H9 (cell line): ENCODE data around the gene ZSWIM9. TPM values are rescaled to one million over a fixed set of nuclear protein-coding genes. Genes with fewer than 3 reads are reported as not detected.

Experiments used
- DNase-seq: peaks from one replicate; pipeline ENCODE4 v3.0.0-alpha.2; 2017
- H2AFZ ChIP-seq: one replicate; pipeline ENCODE4 v1.6.1; 2013; ENCODE audit warnings: mild to moderate bottlenecking, low read length, control low read depth, moderate library complexity
- H2AK5ac ChIP-seq: 2 replicates; pipeline ENCODE4 v1.6.1; 2013; ENCODE audit warnings: low read length, control low read depth, mixed read lengths; ENCODE audit not compliant: insufficient read length
- H2BK120ac ChIP-seq: one replicate; pipeline ENCODE4 v1.6.1; 2013; ENCODE audit warnings: low read depth, mild to moderate bottlenecking, low read length, control low read depth, inconsistent platforms; ENCODE audit not compliant: poor library complexity, severe bottlenecking
- H2BK12ac ChIP-seq: 2 replicates; pipeline ENCODE4 v1.6.1; 2013; ENCODE audit warnings: low read length, control low read depth, mixed read lengths, low read depth; ENCODE audit not compliant: insufficient read length
- H2BK15ac ChIP-seq: 2 replicates; pipeline ENCODE4 v1.6.1; 2013; ENCODE audit warnings: low read depth, low read length, control low read depth
- H2BK20ac ChIP-seq: one replicate; pipeline ENCODE4 v1.6.1; 2013; ENCODE audit warnings: low read depth, mild to moderate bottlenecking, low read length, control low read depth, inconsistent platforms; ENCODE audit not compliant: poor library complexity, severe bottlenecking
- H2BK5ac ChIP-seq: 2 replicates; pipeline ENCODE4 v1.6.1; 2013; ENCODE audit warnings: low read length, control low read depth, mixed read lengths; ENCODE audit not compliant: insufficient read length
- H3K14ac ChIP-seq: 2 replicates; pipeline ENCODE4 v1.6.1; 2013; ENCODE audit warnings: low read length, control low read depth; ENCODE audit not compliant: insufficient read depth
- H3K18ac ChIP-seq: 2 replicates; pipeline ENCODE4 v1.6.1; 2013; ENCODE audit warnings: low read depth, mild to moderate bottlenecking, mixed read lengths, low read length, control low read depth; ENCODE audit not compliant: insufficient read length
- H3K23ac ChIP-seq: 2 replicates; pipeline ENCODE4 v1.6.1; 2013; ENCODE audit warnings: low read length, control low read depth, mixed read lengths, low read depth; ENCODE audit not compliant: insufficient read length
- H3K23me2 ChIP-seq: 2 replicates; pipeline ENCODE4 v1.6.1; 2013; ENCODE audit warnings: low read depth, mild to moderate bottlenecking, mixed read lengths, low read length, control low read depth; ENCODE audit not compliant: insufficient read length, poor library complexity, severe bottlenecking
- H3K27ac ChIP-seq: 2 replicates; pipeline ENCODE4 v1.5.1; 2013; ENCODE audit warnings: low read length, control low read depth, mixed read lengths, low read depth; ENCODE audit not compliant: insufficient read length
- H3K27me3 ChIP-seq: 2 replicates; pipeline ENCODE4 v1.6.1; 2013; ENCODE audit warnings: low read length, control low read depth, inconsistent platforms; ENCODE audit not compliant: insufficient read depth
- H3K4ac ChIP-seq: 2 replicates; pipeline ENCODE4 v1.6.1; 2013; ENCODE audit warnings: low read depth, mild to moderate bottlenecking, control low read depth, inconsistent platforms, low read length, moderate library complexity
- H3K4me1 ChIP-seq: 2 replicates; pipeline ENCODE4 v1.6.1; 2013; ENCODE audit warnings: low read length, control low read depth, inconsistent platforms; ENCODE audit not compliant: insufficient read depth
- H3K4me2 ChIP-seq: 2 replicates; pipeline ENCODE4 v1.6.1; 2013; ENCODE audit warnings: low read length, control low read depth, mixed read lengths; ENCODE audit not compliant: insufficient read length, insufficient read depth
- H3K56ac ChIP-seq: 2 replicates; pipeline ENCODE4 v1.6.1; 2013; ENCODE audit warnings: low read depth, mild to moderate bottlenecking, mixed read lengths, low read length, control low read depth; ENCODE audit not compliant: insufficient read length
- H3K79me1 ChIP-seq: 2 replicates; pipeline ENCODE4 v1.6.1; 2013; ENCODE audit warnings: low read depth, mild to moderate bottlenecking, moderate library complexity, low read length, control low read depth, inconsistent platforms; ENCODE audit not compliant: insufficient read depth, poor library complexity, severe bottlenecking
- H3K79me2 ChIP-seq: 2 replicates; pipeline ENCODE4 v1.6.1; 2013; ENCODE audit warnings: low read length, control low read depth, inconsistent platforms; ENCODE audit not compliant: insufficient read depth
- H3K9ac ChIP-seq: 2 replicates; pipeline ENCODE4 v1.6.1; 2013; ENCODE audit warnings: low read length, control low read depth, mixed read lengths; ENCODE audit not compliant: insufficient read length; ENCODE audit errors: extremely low read depth
- H3K9me3 ChIP-seq: one replicate; pipeline ENCODE4 v1.6.1; 2013; ENCODE audit warnings: low read depth, low read length, inconsistent platforms; ENCODE audit not compliant: control insufficient read depth
- H3T11ph ChIP-seq: one replicate; pipeline ENCODE4 v1.6.1; 2013; ENCODE audit warnings: mild to moderate bottlenecking, low read length, control low read depth, inconsistent platforms
- H4K20me1 ChIP-seq: one replicate; pipeline ENCODE4 v1.6.1; 2013; ENCODE audit not compliant: control insufficient read depth, insufficient read length, insufficient read depth
- H4K5ac ChIP-seq: 2 replicates; pipeline ENCODE4 v1.6.1; 2013; ENCODE audit warnings: low read depth, mild to moderate bottlenecking, mixed read lengths, low read length, control low read depth; ENCODE audit not compliant: insufficient read length
- H4K8ac ChIP-seq: replicated peaks from 2 replicates; pipeline ENCODE4 v1.6.1; 2013; ENCODE audit warnings: low read length, control low read depth, mixed read lengths, low read depth; ENCODE audit not compliant: insufficient read length
- H4K91ac ChIP-seq: 2 replicates; pipeline ENCODE4 v1.6.1; 2013; ENCODE audit warnings: low read depth, mild to moderate bottlenecking, moderate library complexity, mixed read lengths, low read length, control low read depth; ENCODE audit not compliant: insufficient read length
- H3K27ac Mint-ChIP-seq, 3 experiments: 2 replicates in 2 of 3; 3 replicates in 1 of 3; pipeline ENCODE4 v1.8.0; 2020 to 2021; ENCODE audit warnings: mixed read lengths in 3 of 3, mild to moderate bottlenecking in 1 of 3, moderate library complexity in 1 of 3
- H3K27me3 Mint-ChIP-seq: 2 replicates; pipeline ENCODE4 v1.8.0; 2021; ENCODE audit warnings: low read depth, mild to moderate bottlenecking, moderate library complexity, mixed read lengths
- H3K36me3 Mint-ChIP-seq, 3 experiments: 2 replicates in 2 of 3; 3 replicates in 1 of 3; pipeline ENCODE4 v1.8.0; 2020 to 2021; ENCODE audit warnings: low read depth in 3 of 3, mixed read lengths in 3 of 3; ENCODE audit not compliant: insufficient read depth in 1 of 3
- H3K4me1 Mint-ChIP-seq, 2 experiments: 2 replicates each; pipeline ENCODE4 v1.8.0; 2020; ENCODE audit warnings: mixed read lengths in 2 of 2
- H3K4me3 Mint-ChIP-seq, 2 experiments: 2 replicates in 1 of 2; 3 replicates in 1 of 2; pipeline ENCODE4 v1.8.0; 2020 to 2021; ENCODE audit warnings: mild to moderate bottlenecking in 2 of 2, mixed read lengths in 2 of 2, moderate library complexity in 1 of 2
- H3K9me3 Mint-ChIP-seq, 2 experiments: 2 replicates in 1 of 2; 3 replicates in 1 of 2; pipeline ENCODE4 v1.8.0; 2020; ENCODE audit warnings: mild to moderate bottlenecking in 2 of 2, mixed read lengths in 2 of 2, moderate library complexity in 1 of 2
- WGBS: extraction: QIAGEN DNeasy Blood & Tissue Kit; methylation state at CpG from one replicate; pipeline ENCODE4 v1.1.7; 2013; ENCODE audit warnings: missing lambda C conversion rate, low lambda C conversion rate, mixed read lengths; ENCODE audit not compliant: insufficient read length; ENCODE audit errors: extremely low coverage; 5-methylcytosine and 5-hydroxymethylcytosine counted together
- total RNA-seq: library from RNA; stranded (reverse); gene quantifications from 2 replicates; pipeline ENCODE4 v1.2.1, GENCODE V29; 2021
- TF ChIP-seq, protein P1 (sequence below): fragments of 200-600 bp; sonication (generic); conservative IDR thresholded peaks from 3 replicates; pipeline ENCODE4 v1.8.0; 2021; ENCODE audit warnings: antibody characterized with exemption, mild to moderate bottlenecking

ZSWIM9 gene
- total RNA-seq, 1 experiment from 2014 or later, result 8.9 TPM

DNA sequence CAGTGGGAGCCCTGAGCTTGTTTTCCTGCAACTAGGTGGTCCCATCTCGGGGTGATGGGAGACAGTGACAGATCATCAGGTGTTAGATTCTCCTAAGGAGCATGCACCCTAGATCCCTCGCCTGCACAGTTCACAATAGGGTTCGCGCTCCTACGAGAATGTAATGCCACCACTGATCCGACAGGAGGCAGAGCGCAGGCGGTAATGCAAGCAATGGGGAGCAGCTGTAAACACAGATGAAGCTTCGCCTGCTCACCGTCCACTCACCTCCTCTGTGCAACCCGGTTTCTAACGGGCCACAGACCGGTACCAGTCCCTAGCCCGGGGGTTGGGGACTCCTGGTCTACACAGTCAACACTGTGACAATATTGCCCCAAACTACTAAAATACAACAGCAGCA, 46.5 kb downstream of the ZSWIM9 start:
- no peak overlapping the region for H2BK120ac ChIP-seq
- no peak overlapping the region for H3K56ac ChIP-seq
- TF ChIP-seq, protein P1, sequence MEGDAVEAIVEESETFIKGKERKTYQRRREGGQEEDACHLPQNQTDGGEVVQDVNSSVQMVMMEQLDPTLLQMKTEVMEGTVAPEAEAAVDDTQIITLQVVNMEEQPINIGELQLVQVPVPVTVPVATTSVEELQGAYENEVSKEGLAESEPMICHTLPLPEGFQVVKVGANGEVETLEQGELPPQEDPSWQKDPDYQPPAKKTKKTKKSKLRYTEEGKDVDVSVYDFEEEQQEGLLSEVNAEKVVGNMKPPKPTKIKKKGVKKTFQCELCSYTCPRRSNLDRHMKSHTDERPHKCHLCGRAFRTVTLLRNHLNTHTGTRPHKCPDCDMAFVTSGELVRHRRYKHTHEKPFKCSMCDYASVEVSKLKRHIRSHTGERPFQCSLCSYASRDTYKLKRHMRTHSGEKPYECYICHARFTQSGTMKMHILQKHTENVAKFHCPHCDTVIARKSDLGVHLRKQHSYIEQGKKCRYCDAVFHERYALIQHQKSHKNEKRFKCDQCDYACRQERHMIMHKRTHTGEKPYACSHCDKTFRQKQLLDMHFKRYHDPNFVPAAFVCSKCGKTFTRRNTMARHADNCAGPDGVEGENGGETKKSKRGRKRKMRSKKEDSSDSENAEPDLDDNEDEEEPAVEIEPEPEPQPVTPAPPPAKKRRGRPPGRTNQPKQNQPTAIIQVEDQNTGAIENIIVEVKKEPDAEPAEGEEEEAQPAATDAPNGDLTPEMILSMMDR, result peak; percentile 68
- no peaks in the 10 kb centered on the region for H3K4me1 ChIP-seq
- no peaks in the 10 kb centered on the region for H3K79me1 ChIP-seq
- Mint-ChIP-seq H3K36me3 (peaks cover 0 to 7% (median 0%) of the 10 kb centered on the region in 3 experiments; a peak in 4 of 7 replicates), H3K27me3 (no peaks in the 10 kb centered on the region; the same call in none of the 2 replicates), H3K4me3 (no peak overlapping the region), H3K27ac (no peak overlapping the region; a peak in 1 of 7 replicates), H3K4me1 (peaks cover 10 to 11% of the 10 kb centered on the region in 2 experiments; a peak in 3 of 4 replicates), H3K9me3 (no peaks in the 10 kb centered on the region)
- H3K18ac ChIP-seq, result no peak overlapping the region
- no peak overlapping the region for H2BK20ac ChIP-seq
- H3K23me2 ChIP-seq, result no peaks in the 10 kb centered on the region
- no peaks in the 10 kb centered on the region for H3K27me3 ChIP-seq
- H3K14ac ChIP-seq, result no peak overlapping the region
- no CpG with 5 or more reads among the region's 14 CpGs for WGBS
- H4K8ac ChIP-seq, result no peak overlapping the region
- no peak overlapping the region for H2BK12ac ChIP-seq
- no peak overlapping the region for H3K27ac ChIP-seq
- H4K20me1 ChIP-seq, result no peaks in the 10 kb centered on the region
- H3K23ac ChIP-seq, result no peak overlapping the region
- no peaks in the 10 kb centered on the region for H3K9me3 ChIP-seq
- H2AFZ ChIP-seq, result no peak overlapping the region
- no peak overlapping the region for H2BK15ac ChIP-seq
- no peak overlapping the region for H4K5ac ChIP-seq
- no peak overlapping the region for H2BK5ac ChIP-seq
- no peak overlapping the region for H4K91ac ChIP-seq
- no peak overlapping the region for H3K4me2 ChIP-seq
- H3K79me2 ChIP-seq, result no peaks in the 10 kb centered on the region
- no peak overlapping the region for H3K9ac ChIP-seq
- H2AK5ac ChIP-seq, result no peak overlapping the region
- H3T11ph ChIP-seq, result no peak overlapping the region
- no peak overlapping the region for H3K4ac ChIP-seq
- DNase-seq, result peak; percentile 77
